Psoas muscle (tissue), 7 donors: ENCODE measurements around the gene ADORA2A. TPM values are rescaled to one million over a fixed set of nuclear protein-coding genes. Genes with fewer than 3 reads are reported as not detected.

Experiments
- polyA plus RNA-seq, 3 donors: library from polyadenylated mRNA; stranded (reverse); fragments of 200-250 nt; gene quantifications; one replicate each; pipeline ENCODE4 v1.2.3, GENCODE V29; 2013
- total RNA-seq, 4 donors: library from RNA; stranded (reverse); fragmentation: NEBNext Ultra II Directional in 2 of 4; extraction: Animal tissue kit (Norgen Biotek cat#: 25700) in 2 of 4; gene quantifications; one replicate each; pipeline versions ENCODE4 v1.2.1 to v1.2.4, GENCODE V29; 2021 to 2023
- donor health status: healthy with polysubstance abuse.
- donor health status: DM: no; HTN: no; CAD: no; lungs with moderate emphysema.
- donor health status: Bipolar disorder and iron deficiency.
- donor health status: healthy.
- donor health status: DM: no; HTN: no; CAD: no.
- donor health status: DM: no; HTN: no; CAD: no.
- donor health status: DM: yes; HTN: yes; CAD: no.

Gene ADORA2A
- total and polyA plus RNA-seq, 7 donors: 0.97 to 2.4 (median 1.7) TPM

Other genes with a start within 250 kb of the ADORA2A start
- 1 to 10 TPM; 1.1 to 1.8 (median 1.4) TPM for gene SUSD2, start 246.1 kb upstream of the ADORA2A start, total RNA-seq
- 1 to 10 TPM; 1.1 to 1.4 (median 1.3) TPM for gene SUSD2, start 246.1 kb upstream of the ADORA2A start, polyA plus RNA-seq
- 10 to 100 TPM in 2 of 4 donors, 1 to 10 TPM in 2; 7.3 to 11.3 (median 9.0) TPM for gene GGT5, start 182.5 kb upstream of the ADORA2A start, total RNA-seq
- gene GGT5, start 182.5 kb upstream of the ADORA2A start, polyA plus RNA-seq: 10 to 100 TPM in 1 of 3 donors, 1 to 10 TPM in 2; 9.3 to 13.7 (median 9.8) TPM
- gene SPECC1L, start 156.8 kb upstream of the ADORA2A start, total RNA-seq: 10 to 100 TPM; 23.6 to 29.9 (median 28.5) TPM
- 10 to 100 TPM in 1 of 3 donors, 1 to 10 TPM in 2; 6.8 to 17.6 (median 7.8) TPM for gene SPECC1L, start 156.8 kb upstream of the ADORA2A start, polyA plus RNA-seq
- gene UPB1, start 67.7 kb downstream of the ADORA2A start, total RNA-seq: under 1 TPM; 0.07 to 0.82 (median 0.19) TPM
- under 1 TPM; 0.11 to 0.21 (median 0.18) TPM for gene UPB1, start 67.7 kb downstream of the ADORA2A start, polyA plus RNA-seq
- gene GUCD1, start 127.5 kb downstream of the ADORA2A start, total RNA-seq: 100 to 1,000 TPM; 114 to 232 (median 181) TPM
- 100 to 1,000 TPM; 137 to 180 (median 151) TPM for gene GUCD1, start 127.5 kb downstream of the ADORA2A start, polyA plus RNA-seq
- gene SNRPD3, start 128.4 kb downstream of the ADORA2A start, total RNA-seq: 10 to 100 TPM; 68.8 to 90.5 (median 75.8) TPM
- 100 to 1,000 TPM in 2 of 3 donors, 10 to 100 TPM in 1; 82.7 to 129 (median 110) TPM for gene SNRPD3, start 128.4 kb downstream of the ADORA2A start, polyA plus RNA-seq
- 1 to 10 TPM in 3 of 4 donors, under 1 TPM in 1; 0.93 to 4.1 (median 2.7) TPM for gene LRRC75B, start 165.5 kb downstream of the ADORA2A start, total RNA-seq
- 1 to 10 TPM in 2 of 3 donors, under 1 TPM in 1; 0.99 to 3.9 (median 2.0) TPM for gene LRRC75B, start 165.5 kb downstream of the ADORA2A start, polyA plus RNA-seq
- 1 to 10 TPM in 2 of 4 donors, under 1 TPM in 2; 0.71 to 2.6 (median 1.7) TPM for gene GGT1, start 175.6 kb downstream of the ADORA2A start, total RNA-seq
- gene GGT1, start 175.6 kb downstream of the ADORA2A start, polyA plus RNA-seq: 1 to 10 TPM in 1 of 3 donors, under 1 TPM in 2; 0.52 to 1.3 (median 0.97) TPM